ENCODE results near the gene MRO. TPM values are rescaled to one million over a fixed set of nuclear protein-coding genes. Genes with fewer than 3 reads are reported as not detected.

Gene MRO
- total RNA-seq, 1 experiment from 2014 or later = 0.84 TPM

DNA sequence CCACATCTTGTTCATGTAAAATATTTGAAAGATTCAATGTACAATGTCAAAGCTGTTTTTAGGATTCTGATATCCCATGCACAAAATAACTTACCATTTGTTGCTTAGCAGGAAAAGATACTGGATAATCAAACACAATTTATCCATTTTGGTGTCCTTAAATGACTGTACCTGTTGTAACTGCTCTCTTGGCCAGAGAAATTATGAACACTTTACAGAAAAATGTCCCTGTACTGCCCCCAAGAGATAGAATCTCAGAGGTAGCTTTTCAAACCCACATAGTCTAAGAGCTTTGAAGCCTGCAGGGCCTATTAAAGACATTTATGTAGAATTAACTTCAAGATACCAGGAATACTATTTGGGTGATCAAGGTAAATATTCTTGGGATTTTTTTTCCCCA lies 46.9 kb upstream of the MRO start:
- no TSS peak for BruUV-seq (replicated peaks)
- no peak overlapping the region for H3K4me3 ChIP-seq (replicated peaks in 1 of 2; ENCODE audit: low read depth in 1 of 2, low read length in 2 of 2)
- H3K79me2 ChIP-seq (ENCODE audit: insufficient read depth, low read length) = no peaks in the 10 kb centered on the region
- H3K9me3 ChIP-seq (ENCODE audit: control insufficient read depth in 1 of 2, insufficient read depth in 1 of 2, low read depth in 1 of 2, low read length in 2 of 2) = no peaks in the 10 kb centered on the region
- DNase-seq (ENCODE audit: low read depth, low spot score) = no peak
- CTCF ChIA-PET = interaction anchor here (1.0 to 1.8 kb wide), 5 partner anchors 12 to 48 kb away, joined by 3 to 8 read pairs (median 4); partner anchors contain the start of gene ME2
- H4K20me1 ChIP-seq (ENCODE audit: insufficient read depth) = no peaks in the 10 kb centered on the region
- no peak overlapping the region for H3K27ac ChIP-seq (ENCODE audit: low read depth, low read length)
- TF ChIP-seq, protein P1, sequence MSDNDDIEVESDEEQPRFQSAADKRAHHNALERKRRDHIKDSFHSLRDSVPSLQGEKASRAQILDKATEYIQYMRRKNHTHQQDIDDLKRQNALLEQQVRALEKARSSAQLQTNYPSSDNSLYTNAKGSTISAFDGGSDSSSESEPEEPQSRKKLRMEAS (IDR thresholded peaks at IDR 0.05) = no peak
- TF ChIP-seq TCF7L2 (IDR thresholded peaks at IDR 0.05; ENCODE audit: borderline replicate concordance, extremely low read depth, insufficient read depth, insufficient read length) (no peak), CBX3 (IDR thresholded peaks at IDR 0.05; ENCODE audit: low read depth) (no peak), RAD21 (IDR thresholded peaks at IDR 0.05; ENCODE audit: low read depth) (peak; percentile 59)
- TF ChIP-seq, protein P2, sequence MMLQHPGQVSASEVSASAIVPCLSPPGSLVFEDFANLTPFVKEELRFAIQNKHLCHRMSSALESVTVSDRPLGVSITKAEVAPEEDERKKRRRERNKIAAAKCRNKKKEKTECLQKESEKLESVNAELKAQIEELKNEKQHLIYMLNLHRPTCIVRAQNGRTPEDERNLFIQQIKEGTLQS (IDR thresholded peaks at IDR 0.05) = no peak
- TF ChIP-seq, protein P3, sequence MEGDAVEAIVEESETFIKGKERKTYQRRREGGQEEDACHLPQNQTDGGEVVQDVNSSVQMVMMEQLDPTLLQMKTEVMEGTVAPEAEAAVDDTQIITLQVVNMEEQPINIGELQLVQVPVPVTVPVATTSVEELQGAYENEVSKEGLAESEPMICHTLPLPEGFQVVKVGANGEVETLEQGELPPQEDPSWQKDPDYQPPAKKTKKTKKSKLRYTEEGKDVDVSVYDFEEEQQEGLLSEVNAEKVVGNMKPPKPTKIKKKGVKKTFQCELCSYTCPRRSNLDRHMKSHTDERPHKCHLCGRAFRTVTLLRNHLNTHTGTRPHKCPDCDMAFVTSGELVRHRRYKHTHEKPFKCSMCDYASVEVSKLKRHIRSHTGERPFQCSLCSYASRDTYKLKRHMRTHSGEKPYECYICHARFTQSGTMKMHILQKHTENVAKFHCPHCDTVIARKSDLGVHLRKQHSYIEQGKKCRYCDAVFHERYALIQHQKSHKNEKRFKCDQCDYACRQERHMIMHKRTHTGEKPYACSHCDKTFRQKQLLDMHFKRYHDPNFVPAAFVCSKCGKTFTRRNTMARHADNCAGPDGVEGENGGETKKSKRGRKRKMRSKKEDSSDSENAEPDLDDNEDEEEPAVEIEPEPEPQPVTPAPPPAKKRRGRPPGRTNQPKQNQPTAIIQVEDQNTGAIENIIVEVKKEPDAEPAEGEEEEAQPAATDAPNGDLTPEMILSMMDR (IDR thresholded peaks at IDR 0.05 in 2 of 3, conservative IDR thresholded peaks at IDR 0.05 in 1 of 3; ENCODE audit: borderline replicate concordance in 1 of 3, insufficient read depth in 1 of 3, low read depth in 2 of 3, low read length in 2 of 3) = peak; percentile 17 to 40 (median 35); a peak in 3 of 6 replicates
- H3K9me2 ChIP-seq (ENCODE audit: insufficient read depth) = no peaks in the 10 kb centered on the region
- no peak overlapping the region for H3K4me2 ChIP-seq (ENCODE audit: low read length)
- RAD21 ChIA-PET (ENCODE audit: low non-redundant PET in 1 of 2, low total read pairs in 2 of 2, uncharacterized antibody in 2 of 2, unreplicated experiment in 2 of 2) = interaction anchor here (0.7 to 1.4 kb wide), 2 partner anchors 46 to 82 kb away, joined by 3 to 5 read pairs; no protein-coding TSS in a partner anchor
- no peaks in the 10 kb centered on the region for H3K36me3 ChIP-seq (ENCODE audit: control insufficient read depth in 1 of 2, insufficient read depth in 2 of 2, low read length in 2 of 2)
- peak; percentile 45; the same call in 1 of the 2 replicates for ATAC-seq
- no peak overlapping the region for H3K9ac ChIP-seq (ENCODE audit: low read length)
- no peak overlapping the region for H2AFZ ChIP-seq (ENCODE audit: low read depth, low read length, poor library complexity, severe bottlenecking)
- H3K4me1 ChIP-seq (ENCODE audit: control insufficient read depth in 1 of 2, insufficient read depth in 2 of 2, low read length in 2 of 2) = peaks cover 25 to 39% of the 10 kb centered on the region in 2 experiments
- POLR2A ChIA-PET = interaction anchor here (1.2 kb wide), 1 partner anchor 161 kb away, joined by 3 read pairs; no protein-coding TSS in a partner anchor
- intact Hi-C loops (cut with micrococcal nuclease) = loop anchor here (5.0 kb wide), 2 partner anchors 44 to 359 kb away; partner anchors contain the start of gene MRO
- no peaks in the 10 kb centered on the region for H3K27me3 ChIP-seq (ENCODE audit: insufficient read depth, low read length)

Data from HCT116 (cell line).